Measurements from ENCODE around the gene ARID1B. TPM values are rescaled to one million over a fixed set of nuclear protein-coding genes. Genes with fewer than 3 reads are reported as not detected.

The ARID1B gene
- total RNA-seq, 4 donors from 2014 or later = 70.5 to 135 (median 78.2) TPM

DNA sequence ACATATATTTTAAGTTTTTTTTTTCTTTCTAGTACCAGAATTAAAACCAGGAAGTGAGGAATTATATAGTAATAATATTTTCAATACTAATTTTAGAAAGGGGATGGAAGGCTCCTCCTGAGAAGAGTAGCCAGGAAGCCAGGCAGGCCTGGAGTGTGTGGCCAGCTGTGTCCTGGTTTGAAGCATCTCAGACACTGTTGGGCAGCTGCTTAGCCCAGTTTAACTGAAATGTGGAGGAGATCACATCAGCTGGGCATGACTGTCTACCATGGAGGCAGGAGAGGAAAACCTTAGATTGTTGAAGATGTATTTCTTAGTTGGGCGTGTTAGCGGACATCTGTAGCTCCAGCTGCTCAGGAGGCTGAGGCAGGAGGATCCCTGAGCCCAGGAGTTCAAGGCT is 142.2 kb downstream of the ARID1B start:
- ATAC-seq (ENCODE audit: low FRiP score) = no peak
- no peak for DNase-seq (ENCODE audit: low spot score)
- no peak for TF ChIP-seq CTCF (IDR thresholded peaks at IDR 0.05)

DNA sequence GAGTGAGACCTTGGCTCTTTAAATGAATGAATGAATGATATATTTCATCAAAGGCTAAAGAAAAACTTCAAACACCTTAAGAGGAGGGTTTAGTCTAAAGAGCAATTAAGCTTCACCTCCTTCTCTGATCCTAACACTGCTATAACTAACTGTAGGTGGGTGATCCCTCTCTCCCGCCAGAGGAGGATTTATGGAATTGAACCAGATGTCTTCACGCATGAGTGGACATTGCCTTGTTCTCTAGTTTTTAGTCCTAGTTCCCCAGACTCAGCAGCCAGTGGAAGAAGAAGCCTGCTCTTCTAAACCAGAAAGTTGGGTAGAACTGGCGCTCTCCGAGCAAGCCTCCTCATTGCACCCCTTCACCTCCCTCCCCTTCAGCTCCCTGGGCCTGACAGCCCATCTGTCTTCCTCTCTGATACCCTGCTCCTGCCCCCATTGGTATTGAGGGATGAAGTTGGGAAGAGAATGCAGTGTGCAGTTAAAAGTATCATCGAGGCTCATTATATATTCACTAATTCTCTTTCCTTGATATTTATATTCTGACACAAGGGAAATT is 142.7 kb downstream of the ARID1B start:
- ATAC-seq (ENCODE audit: low FRiP score) (no peak), DNase-seq (ENCODE audit: low spot score) (no peak)
- no peak for TF ChIP-seq CTCF (IDR thresholded peaks at IDR 0.05)

DNA sequence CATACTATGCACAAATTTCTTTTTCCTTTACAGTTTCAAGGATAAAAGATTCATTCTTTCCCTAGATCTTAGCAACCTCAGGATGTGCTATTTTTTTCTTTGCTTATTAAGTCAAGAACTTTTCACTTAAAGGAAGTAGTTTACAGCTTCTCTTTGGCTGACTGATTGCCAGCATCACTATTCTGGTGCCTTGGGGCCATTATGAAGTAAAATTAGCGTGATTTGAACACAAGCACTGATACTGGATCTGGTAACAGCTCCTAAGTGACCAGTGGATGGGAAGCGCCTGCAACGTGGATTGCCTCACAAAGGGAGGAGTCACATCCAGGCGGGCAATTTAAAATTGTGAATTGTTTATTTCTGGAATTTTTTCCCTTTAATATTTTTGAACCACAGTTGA is 147.1 kb downstream of the ARID1B start:
- ATAC-seq (ENCODE audit: low FRiP score) = no peak
- DNase-seq (ENCODE audit: low spot score) = no peak
- TF ChIP-seq CTCF (IDR thresholded peaks at IDR 0.05) = no peak

DNA sequence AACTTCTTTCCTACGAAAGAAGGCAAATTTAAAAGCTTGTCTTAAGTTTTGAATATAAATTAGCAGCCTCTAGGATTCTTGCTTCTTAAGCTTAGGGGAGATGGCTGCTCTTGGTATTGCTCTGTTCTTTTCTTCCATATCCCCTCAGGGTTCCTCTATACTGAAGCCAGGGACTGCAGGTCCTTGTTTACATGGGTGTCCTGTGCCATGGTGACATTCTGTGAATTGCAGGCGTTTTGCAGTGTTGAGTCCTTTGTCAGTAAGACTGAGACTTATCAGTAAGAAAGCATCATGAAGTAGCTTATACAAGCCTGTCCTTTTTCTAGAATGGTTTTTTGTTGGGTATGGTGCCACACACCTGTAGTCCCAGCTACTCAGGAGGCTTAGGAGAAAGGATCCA is 147.8 kb downstream of the ARID1B start:
- DNase-seq (ENCODE audit: low spot score) (no peak), ATAC-seq (ENCODE audit: low FRiP score) (no peak)
- no peak for TF ChIP-seq CTCF (IDR thresholded peaks at IDR 0.05)

DNA sequence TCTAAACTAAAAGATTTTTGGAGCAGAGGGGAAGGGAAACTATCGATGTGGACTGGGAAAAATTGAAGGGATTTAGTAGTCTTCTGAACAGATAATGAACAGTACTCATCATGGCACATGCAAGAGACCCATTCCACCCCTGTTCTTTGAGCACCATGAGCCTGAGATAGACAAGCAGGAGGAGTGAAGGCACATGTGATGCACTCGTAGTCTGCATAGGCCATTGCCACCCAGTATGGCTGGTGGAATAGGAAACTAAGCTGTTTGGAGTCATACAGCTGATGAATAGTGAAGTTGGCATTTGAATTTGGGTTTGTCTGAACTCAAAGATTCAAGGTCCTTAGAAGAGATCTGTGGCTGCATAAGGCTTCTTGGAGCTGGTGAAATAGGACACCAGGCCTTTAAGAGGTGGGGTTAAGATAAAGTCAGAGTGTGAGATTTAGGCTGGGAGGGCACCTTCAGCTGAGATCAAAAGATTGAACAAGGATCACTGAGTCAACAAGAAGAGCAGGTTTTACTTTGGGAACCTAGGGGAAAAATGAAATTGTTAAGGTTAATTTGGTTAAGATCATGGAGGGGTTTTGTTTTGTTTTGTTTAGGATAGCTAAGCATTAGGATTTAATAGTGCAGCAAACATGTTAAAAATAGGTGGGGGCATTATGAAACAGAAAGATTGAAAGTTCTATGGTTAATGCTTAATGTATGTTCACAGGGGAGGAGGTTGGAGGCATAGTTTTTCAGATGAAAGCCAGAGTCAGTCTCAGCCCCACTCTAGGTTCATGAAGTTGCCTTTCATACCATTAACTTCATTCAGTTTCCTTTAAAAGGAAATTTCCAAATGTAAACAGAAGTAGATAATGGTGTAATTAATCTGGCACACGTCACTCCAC is 148.8 kb downstream of the ARID1B start:
- TF ChIP-seq CTCF (IDR thresholded peaks at IDR 0.05) = no peak
- ATAC-seq (ENCODE audit: low FRiP score) (no peak), DNase-seq (ENCODE audit: low spot score) (no peak)

DNA sequence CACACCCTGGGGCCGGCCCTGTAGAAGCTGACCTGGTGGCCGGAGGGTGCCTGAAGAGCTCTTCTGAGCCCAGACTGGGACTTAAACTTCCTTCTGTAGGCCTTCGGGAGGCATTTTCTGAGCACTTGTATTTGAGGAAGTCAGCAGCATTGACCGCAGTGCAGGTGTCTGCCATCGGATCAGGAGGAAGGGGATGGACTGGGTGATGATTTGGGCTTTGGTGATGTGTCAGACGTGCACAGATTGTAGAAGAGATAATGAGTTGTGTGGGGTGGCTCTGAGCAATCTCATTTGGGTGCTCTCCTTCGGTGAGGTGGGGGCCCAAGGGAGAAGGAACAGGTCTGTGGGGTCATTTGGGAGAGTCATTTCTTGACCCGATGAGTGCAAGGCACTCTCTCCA is 150.9 kb downstream of the ARID1B start:
- ATAC-seq (ENCODE audit: low FRiP score) (no peak), DNase-seq (ENCODE audit: low spot score) (no peak)
- TF ChIP-seq CTCF (IDR thresholded peaks at IDR 0.05) = no peak

DNA sequence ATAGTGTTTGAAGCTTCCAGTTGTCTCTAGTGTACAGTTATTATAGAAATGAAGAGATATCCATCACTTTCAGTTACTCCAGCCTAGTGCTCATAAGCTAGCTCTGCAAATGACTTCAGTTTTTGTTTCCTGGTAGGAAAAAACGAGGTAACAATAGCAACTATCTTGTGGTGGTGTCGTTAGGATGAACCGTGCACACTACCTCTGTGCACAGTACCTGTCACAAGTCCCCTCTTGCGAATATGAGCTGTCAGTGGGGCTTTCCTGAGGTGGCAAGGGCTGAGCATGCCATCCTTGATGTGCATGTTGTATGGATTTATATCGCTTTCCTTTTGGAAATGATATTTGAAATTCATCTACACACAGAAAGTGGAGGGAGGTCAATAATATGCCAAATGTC is 151.8 kb downstream of the ARID1B start:
- no peak for ATAC-seq (ENCODE audit: low FRiP score)
- no peak for DNase-seq (ENCODE audit: low spot score)
- TF ChIP-seq CTCF (IDR thresholded peaks at IDR 0.05) = no peak
